ENCODE data around the gene ZSCAN4.
A peak's percentile ranks its signal among the peaks of the same experiment; 100 is the strongest.

The ZSCAN4 gene, protein sequence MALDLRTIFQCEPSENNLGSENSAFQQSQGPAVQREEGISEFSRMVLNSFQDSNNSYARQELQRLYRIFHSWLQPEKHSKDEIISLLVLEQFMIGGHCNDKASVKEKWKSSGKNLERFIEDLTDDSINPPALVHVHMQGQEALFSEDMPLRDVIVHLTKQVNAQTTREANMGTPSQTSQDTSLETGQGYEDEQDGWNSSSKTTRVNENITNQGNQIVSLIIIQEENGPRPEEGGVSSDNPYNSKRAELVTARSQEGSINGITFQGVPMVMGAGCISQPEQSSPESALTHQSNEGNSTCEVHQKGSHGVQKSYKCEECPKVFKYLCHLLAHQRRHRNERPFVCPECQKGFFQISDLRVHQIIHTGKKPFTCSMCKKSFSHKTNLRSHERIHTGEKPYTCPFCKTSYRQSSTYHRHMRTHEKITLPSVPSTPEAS

DNA sequence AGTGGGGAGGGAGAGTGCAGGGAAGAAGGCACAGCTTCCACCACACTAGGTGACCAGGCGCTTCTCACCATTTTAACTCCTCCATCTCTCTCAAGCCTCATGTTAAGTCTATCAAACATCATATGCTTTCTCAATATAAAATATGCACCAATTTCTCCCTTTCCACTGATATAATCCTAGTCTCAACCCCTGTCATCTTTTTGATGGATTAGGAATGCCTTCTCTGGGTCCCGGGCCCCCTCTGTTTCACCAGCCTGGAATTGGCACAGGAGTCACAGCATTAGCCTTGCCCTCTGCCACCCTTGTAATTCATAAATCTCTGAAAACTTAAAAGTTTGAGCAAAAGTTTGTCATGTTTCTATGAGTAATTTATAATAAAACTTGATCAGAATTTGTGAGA, at the start of gene ZSCAN4:
Gene ZSCAN4 (plus strand): TSS at position 301 of the 400 bp plus-strand sequence. CDS start 7,211 bp downstream, outside the sequence.
- FAIRE-seq = no peak

DNA sequence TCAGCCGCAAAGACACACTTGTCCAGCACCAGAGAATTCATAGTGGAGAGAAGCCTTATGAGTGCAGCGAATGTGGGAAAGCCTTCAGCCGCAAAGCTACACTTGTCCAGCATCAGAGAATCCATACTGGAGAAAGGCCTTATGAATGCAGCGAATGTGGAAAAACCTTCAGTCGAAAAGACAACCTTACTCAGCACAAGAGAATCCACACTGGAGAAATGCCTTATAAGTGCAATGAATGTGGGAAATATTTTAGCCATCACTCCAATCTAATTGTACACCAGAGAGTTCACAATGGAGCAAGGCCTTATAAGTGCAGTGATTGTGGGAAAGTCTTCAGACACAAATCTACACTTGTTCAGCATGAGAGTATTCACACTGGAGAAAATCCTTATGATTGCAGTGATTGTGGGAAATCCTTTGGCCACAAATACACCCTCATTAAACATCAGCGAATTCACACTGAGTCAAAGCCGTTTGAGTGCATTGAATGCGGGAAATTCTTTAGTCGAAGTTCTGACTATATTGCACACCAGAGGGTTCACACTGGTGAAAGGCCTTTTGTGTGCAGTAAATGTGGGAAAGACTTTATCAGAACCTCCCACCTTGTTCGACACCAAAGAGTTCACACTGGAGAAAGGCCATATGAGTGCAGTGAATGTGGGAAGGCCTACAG, 47.9 kb upstream of the ZSCAN4 start:
- no peak for FAIRE-seq

DNA sequence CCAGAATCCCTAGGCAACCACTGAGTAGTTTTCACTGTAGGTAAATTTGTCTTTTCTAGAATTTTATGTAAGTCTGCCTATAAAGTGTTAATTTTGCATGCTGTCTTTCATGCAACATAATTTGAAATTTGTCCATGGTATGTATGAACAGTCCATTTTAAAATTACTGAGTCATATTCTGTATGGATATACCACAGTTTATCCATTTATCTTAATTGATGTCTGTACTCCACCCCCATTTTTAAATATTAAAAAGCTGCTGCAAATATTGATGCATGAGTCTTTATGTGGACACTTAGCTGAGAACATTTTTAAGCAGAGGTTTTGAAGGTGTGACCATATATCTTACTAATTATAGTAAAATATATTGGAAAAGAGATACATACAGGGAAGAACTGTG, 45.6 kb upstream of the ZSCAN4 start:
- FAIRE-seq = no peak

GRCh38 chr19:57632987-57633831, 35.5 kb upstream of the ZSCAN4 start, which contains the start of gene ZNF211:
Gene ZNF211 (plus strand): TSS chr19:57633168. CDS start chr19:57633347, 179 bp downstream.
- peak; percentile 87 for FAIRE-seq

- FAIRE-seq = no peak
Measured at GRCh38 chr19:57633832-57634131, 35.0 kb upstream of the ZSCAN4 start.

DNA sequence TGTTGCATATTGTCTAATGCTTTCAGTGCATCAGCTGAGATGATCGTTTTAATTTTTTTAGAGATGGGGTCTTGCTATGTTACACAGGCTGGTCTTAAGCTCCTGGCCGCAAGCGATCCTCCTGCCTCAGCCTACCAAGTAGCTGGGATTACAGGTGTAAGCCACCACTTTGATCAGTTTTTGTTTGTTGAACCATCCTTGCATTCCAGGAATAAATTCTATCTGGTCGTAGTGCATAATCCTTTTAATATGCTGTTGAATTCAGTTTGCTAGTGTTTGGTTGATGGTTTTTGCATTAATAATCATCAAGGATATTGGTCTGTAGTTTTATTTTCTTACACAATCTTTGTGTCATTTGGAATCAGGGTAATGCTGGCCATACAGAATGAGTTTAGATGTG, 31.4 kb upstream of the ZSCAN4 start:
- no peak for FAIRE-seq

- no peak for FAIRE-seq
Measured at GRCh38 chr19:57641715-57642234, 27.0 kb upstream of the ZSCAN4 start.

- FAIRE-seq = no peak
Measured at GRCh38 chr19:57642396-57643046, 26.2 kb upstream of the ZSCAN4 start.

- FAIRE-seq = no peak
Measured at GRCh38 chr19:57643734-57644133, 25.0 kb upstream of the ZSCAN4 start.

DNA sequence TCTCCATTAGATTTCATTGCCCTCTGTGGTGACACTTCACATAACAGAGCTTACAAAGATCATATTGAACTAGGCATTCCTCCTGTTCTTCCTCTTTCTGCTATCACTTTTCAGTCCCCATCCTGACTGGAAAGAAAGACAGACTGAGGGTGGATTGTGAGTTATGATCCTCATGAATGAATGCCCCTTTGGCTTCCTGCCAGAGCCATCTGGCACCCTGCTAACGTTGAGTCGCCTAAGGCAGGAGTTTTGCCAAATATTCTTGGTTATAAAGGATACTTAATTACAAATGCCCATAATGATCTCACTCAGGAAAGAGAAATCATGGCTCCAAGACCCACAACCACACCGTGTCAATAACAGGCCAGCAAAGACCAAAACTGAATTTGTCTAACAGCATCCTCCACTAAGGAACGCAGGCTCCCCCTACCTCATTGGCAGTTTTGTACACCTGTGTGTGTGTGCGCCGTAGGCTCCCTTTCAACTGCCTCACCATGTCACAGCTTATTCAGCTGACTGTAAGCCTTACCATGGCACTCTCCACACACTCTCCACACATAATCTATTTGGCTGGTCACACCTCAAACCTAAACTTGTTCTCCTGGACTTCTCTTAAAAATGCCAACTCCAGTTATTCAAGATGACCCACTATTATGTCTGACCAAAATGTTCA, 20.3 kb upstream of the ZSCAN4 start:
- no peak for FAIRE-seq

DNA sequence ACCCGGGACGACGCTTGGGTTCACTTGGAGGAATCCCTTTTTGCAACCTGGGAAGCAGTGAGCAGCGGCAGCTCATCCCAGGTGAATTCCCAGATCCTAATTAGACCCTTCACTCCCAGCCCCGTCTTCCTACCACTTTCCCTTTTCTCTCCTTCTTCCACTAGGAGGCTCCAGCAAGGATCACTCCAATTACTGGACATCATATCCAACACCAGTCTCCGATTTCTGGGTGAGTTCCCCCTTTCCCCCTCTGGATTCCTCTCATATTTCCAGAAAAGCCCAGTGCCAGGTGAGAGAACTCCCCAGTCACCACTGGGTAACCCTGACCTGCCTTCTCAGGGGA, 17.1 kb upstream of the ZSCAN4 start:
- FAIRE-seq = no peak

DNA sequence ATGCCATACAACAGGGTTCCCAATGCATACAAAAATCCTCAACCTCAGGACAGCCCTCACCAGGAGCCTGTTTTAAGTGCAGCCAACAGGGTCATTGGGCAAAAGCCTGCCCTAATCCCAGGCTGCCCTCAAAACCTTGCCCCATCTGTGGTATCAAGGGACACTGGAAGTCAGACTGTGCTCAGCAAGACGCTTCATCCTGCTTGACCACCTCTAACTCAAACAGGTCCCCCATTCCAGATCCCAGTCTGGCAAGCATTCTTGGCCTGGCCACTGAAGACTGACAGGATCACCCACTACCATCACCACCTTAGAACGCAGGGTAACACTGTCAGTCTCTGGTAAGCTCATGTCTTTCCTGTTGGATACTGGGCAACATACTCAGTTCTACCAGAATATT, 15.0 kb upstream of the ZSCAN4 start:
- FAIRE-seq = no peak

DNA sequence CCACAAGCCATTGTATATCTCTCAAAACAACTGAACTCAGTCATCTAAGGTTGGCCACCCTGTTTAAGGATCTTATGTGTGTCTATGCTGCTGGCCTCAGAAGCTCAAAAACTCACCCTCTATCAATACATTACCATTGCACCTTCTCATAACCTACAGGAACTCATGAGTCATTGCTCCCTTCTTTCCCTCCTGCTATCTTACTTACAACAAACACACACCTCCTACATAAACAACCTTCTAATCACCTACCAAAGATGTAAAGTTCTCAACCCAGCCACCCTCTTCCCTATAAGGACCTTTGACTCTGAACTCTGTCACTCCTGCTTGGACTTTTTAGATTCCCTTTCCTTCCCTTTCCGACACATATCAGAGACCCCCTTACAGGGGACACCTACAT, 13.3 kb upstream of the ZSCAN4 start:
- no peak for FAIRE-seq

- FAIRE-seq = no peak
Measured at GRCh38 chr19:57656346-57656745, 12.4 kb upstream of the ZSCAN4 start.

- FAIRE-seq = no peak
Measured at GRCh38 chr19:57664269-57665127, 4.2 kb upstream of the ZSCAN4 start.

GRCh38 chr19:57665261-57665806, 3.4 kb upstream of the ZSCAN4 start:
- no peak for FAIRE-seq

DNA sequence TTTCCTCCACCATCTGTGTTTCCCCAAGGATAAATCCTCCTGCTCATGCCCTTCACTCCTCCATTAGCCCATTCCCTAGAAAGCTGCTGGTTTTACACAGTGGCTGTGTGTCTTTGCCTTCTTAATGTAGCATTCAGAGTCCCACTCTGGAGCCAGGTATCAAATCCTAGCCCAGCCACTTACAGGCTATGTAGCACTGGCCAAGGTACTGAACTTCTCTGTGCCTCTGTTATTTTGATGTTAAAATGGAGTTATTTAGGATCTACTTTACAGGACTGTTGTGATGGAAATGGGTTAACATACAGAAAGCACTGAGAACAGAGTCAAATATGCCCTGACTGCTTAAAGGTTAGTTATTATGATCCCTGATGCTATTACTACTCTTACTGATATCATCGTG, 1.5 kb upstream of the ZSCAN4 start:
- no peak for FAIRE-seq

DNA sequence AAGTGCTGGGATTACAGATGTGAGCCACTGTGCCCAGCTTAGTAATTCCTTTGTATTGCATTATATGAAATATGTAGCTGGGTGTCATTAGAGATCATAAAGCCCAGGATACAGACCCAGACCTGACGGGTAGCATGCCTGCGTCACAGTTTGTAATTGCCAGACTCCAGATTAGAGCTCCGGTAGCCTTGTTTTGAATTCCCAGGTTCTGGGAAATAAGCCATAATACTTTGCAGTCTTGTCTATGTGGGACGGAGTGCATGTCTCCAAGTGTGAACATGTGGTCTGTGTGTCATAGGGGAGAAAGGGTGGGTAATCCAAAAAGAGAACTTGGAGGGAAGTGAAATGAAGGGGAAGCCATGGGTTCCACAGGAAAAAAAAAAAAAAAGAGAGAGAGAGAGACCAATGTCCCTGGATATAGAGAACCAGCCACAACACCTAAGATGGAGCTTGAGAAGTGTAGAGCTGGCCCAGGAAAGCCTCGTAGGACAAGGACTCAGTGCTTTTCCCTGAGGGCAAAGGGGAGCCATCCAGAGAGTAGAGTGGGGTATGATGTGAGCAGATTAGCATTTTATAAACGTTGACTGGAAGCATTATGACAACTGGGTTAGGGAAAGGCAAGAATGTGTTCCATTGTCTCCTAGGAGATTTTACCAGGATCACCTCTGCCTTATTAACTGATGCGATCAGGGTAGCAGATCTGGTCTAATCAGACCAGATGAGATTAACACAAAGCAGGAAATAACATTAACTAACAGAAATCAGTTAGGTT, 2.6 kb downstream of the ZSCAN4 start:
- FAIRE-seq = no peak

DNA sequence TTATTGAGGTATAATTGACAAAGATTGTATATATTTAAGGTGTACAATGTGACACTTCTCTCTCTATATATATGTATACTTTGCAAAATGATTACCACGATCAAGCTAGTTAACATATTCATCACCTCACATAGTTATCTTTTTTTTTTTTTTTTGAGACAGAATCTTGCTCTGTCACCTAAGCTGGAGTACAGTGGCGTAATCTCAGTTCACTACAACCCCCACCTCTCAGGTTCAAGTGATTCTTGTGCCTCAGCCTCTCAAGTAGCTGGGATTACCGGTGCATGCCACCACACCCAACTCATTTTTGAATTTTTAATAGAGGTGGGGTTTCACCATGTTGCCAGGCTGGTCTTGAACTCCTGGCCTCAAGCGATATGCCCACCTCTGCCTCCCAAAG, 3.7 kb downstream of the ZSCAN4 start:
- no peak for FAIRE-seq

GRCh38 chr19:57675881-57676280, 7.1 kb downstream of the ZSCAN4 start:
- no peak for FAIRE-seq
